Measurements from ENCODE around the gene BOD1. TPM values are rescaled to one million over a fixed set of nuclear protein-coding genes. Genes with fewer than 3 reads are reported as not detected.

BOD1 gene
- total and polyA plus RNA-seq, 10 of the 15 experiments (the other 5 are each of a cell fraction or from before 2014, with no cell fraction given): 14.1 to 35.8 (median 29.6) TPM

DNA sequence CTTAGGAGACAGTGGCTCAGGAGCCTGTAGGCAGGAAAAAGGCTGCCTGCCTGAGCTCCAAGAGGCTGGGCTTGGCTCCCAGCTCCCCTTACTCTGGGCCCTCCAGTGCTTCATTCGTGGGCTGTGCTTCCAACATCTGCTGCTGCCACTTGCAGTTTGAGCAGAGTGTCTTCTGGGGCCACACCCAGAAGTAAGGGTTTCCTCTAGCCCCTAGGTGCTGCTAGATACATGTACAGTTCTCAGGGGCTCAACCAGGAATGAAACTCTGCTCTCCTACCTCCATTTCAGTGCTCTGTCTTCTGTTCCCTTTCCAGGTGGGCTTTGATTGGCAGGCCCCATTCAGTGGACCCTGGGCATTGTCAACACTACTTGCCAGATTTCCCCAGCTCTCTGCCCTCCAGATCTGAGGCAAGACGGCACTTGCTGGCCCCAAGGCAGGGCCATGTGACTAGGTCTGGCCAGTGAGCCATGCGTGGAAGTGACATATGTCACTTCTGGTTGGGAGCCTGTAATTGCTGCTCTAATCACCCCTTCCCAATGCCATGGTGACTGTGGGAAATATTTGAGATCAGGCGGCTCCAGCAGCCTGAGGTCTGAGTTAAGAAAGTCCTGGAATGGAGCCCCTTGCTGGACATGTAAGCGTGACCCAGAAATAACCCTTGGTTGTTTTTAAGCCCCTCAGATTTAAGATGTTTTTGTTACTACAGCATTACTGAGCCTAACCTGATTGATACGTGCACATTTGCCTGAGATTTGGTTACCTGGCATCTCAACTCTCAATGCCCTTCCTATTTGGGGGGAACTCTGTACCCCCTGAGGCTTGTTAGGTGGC is 9.4 kb upstream of the BOD1 start:
- 67% methylated on average over 6 of the region's 6 CpGs for WGBS (ENCODE audit: insufficient coverage, insufficient replicate concordance, low lambda C conversion rate, missing lambda C conversion rate)
- POLR2A ChIA-PET: interaction anchor here (0.9 to 1.0 kb wide), 2 partner anchors 247 to 318 kb away, joined by 4 read pairs; no protein-coding TSS in a partner anchor
- intact Hi-C loops (cut with micrococcal nuclease; ENCODE audit: unreplicated experiment): no loop called here
- Histone ChIP-seq H3K4me1 (ENCODE audit: control insufficient read depth, insufficient read depth, low read length) (peaks cover 9% of the 10 kb centered on the region), H3K4me2 (ENCODE audit: control insufficient read depth, insufficient read depth) (no peak overlapping the region; the same call in 1 of the 2 replicates), H2AFZ (ENCODE audit: control insufficient read depth, low read depth, low read length) (peak overlapping the region; percentile 82), H3K36me3 (ENCODE audit: control insufficient read depth in 2 of 2, insufficient read depth in 2 of 2, low read length in 1 of 2) (no peaks in the 10 kb centered on the region), H3K79me2 (ENCODE audit: control insufficient read depth, insufficient read depth, low read length) (no peaks in the 10 kb centered on the region), H3K27ac (ENCODE audit: control insufficient read depth, insufficient read depth) (no peak overlapping the region), H4K20me1 (ENCODE audit: control insufficient read depth, insufficient read depth) (no peaks in the 10 kb centered on the region), H3K9ac (ENCODE audit: control insufficient read depth, insufficient read depth, low read length) (peak overlapping the region; percentile 29; the same call in 1 of the 2 replicates), H3K4me3 (no peak overlapping the region), H3K27me3 (replicated peaks in 1 of 2; ENCODE audit: control insufficient read depth in 2 of 2, insufficient read depth in 2 of 2, low read length in 1 of 2) (no peaks in the 10 kb centered on the region), H3K9me3 (replicated peaks; ENCODE audit: control insufficient read depth, insufficient read depth, low read length) (no peaks in the 10 kb centered on the region)
- RAD21 ChIA-PET (ENCODE audit: unreplicated experiment): interaction anchor here (0.5 to 5.3 kb wide), 9 partner anchors 18 to 697 kb away, joined by 3 to 50 read pairs (median 4); no protein-coding TSS in a partner anchor
- CTCF ChIA-PET: interaction anchor here (0.6 to 17.1 kb wide), 12 partner anchors 8 to 410 kb away, joined by 3 to 267 read pairs (median 4); partner anchors contain the start of gene BOD1
- in situ Hi-C loops (cut with MboI): no loop called here
- DNase-seq (ENCODE audit: low read depth, low spot score) (no peak), ATAC-seq (peak; percentile 81), FAIRE-seq (peak; percentile 13)
- no TSS peak for BruUV-seq (replicated peaks)
- SMC1A ChIA-PET (ENCODE audit: uncharacterized antibody, unreplicated experiment): interaction anchor here (0.7 to 17.2 kb wide), 14 partner anchors 8 to 346 kb away, joined by 3 to 199 read pairs (median 3); no protein-coding TSS in a partner anchor
- TF ChIP-seq PAX8 (IDR thresholded peaks at IDR 0.05) (no peak), TBL1XR1 (IDR thresholded peaks at IDR 0.05; ENCODE audit: low read depth, low read length) (no peak), ATF7 (IDR thresholded peaks at IDR 0.05; ENCODE audit: low read depth) (no peak), PKNOX1 (IDR thresholded peaks at IDR 0.05) (peak; percentile 64), MTA3 (IDR thresholded peaks at IDR 0.05; ENCODE audit: borderline replicate concordance, low read length) (no peak), ZBTB40 (IDR thresholded peaks at IDR 0.05; ENCODE audit: borderline replicate concordance) (no peak), USF1 (IDR thresholded peaks at IDR 0.05; ENCODE audit: borderline replicate concordance, extremely low read length, insufficient read depth, low read depth, low read length) (peak; percentile 64), GABPA (IDR thresholded peaks at IDR 0.05; ENCODE audit: low read depth) (no peak)
- TF ChIP-seq, protein P1, sequence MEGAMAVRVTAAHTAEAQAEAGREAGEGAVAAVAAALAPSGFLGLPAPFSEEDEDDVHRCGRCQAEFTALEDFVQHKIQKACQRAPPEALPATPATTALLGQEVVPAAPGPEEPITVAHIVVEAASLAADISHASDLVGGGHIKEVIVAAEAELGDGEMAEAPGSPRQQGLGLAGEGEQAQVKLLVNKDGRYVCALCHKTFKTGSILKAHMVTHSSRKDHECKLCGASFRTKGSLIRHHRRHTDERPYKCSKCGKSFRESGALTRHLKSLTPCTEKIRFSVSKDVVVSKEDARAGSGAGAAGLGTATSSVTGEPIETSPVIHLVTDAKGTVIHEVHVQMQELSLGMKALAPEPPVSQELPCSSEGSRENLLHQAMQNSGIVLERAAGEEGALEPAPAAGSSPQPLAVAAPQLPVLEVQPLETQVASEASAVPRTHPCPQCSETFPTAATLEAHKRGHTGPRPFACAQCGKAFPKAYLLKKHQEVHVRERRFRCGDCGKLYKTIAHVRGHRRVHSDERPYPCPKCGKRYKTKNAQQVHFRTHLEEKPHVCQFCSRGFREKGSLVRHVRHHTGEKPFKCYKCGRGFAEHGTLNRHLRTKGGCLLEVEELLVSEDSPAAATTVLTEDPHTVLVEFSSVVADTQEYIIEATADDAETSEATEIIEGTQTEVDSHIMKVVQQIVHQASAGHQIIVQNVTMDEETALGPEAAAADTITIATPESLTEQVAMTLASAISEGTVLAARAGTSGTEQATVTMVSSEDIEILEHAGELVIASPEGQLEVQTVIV (IDR thresholded peaks at IDR 0.05; ENCODE audit: borderline replicate concordance, partially characterized antibody): no peak
- TF ChIP-seq, protein P2, sequence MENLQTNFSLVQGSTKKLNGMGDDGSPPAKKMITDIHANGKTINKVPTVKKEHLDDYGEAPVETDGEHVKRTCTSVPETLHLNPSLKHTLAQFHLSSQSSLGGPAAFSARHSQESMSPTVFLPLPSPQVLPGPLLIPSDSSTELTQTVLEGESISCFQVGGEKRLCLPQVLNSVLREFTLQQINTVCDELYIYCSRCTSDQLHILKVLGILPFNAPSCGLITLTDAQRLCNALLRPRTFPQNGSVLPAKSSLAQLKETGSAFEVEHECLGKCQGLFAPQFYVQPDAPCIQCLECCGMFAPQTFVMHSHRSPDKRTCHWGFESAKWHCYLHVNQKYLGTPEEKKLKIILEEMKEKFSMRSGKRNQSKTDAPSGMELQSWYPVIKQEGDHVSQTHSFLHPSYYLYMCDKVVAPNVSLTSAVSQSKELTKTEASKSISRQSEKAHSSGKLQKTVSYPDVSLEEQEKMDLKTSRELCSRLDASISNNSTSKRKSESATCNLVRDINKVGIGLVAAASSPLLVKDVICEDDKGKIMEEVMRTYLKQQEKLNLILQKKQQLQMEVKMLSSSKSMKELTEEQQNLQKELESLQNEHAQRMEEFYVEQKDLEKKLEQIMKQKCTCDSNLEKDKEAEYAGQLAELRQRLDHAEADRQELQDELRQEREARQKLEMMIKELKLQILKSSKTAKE (IDR thresholded peaks at IDR 0.05; ENCODE audit: low read depth, poor library complexity, severe bottlenecking): no peak

Measured in GM12878 (cell line).